ENCODE data around the gene SPATA6L. TPM values are rescaled to one million over a fixed set of nuclear protein-coding genes. Genes with fewer than 3 reads are reported as not detected.

SPATA6L gene
- total RNA-seq, 1 experiment from 2014 or later = 7.1 TPM

- CTCF ChIA-PET = no interaction called here
Measured at GRCh38 chr9:4590430-4591122, 75.7 kb downstream of the SPATA6L start.

GRCh38 chr9:4588721-4589120, 77.6 kb downstream of the SPATA6L start:
- Histone ChIP-seq H3K4me2 (no peak overlapping the region), H4K20me1 (ENCODE audit: insufficient read depth) (no peaks in the 10 kb centered on the region), H3K27me3 (ENCODE audit: insufficient read depth, low read depth) (no peaks in the 10 kb centered on the region), H3K27ac (no peak overlapping the region), H3K4me3 (no peak overlapping the region), H3K9me2 (ENCODE audit: insufficient read depth) (no peaks in the 10 kb centered on the region), H3K4me1 (replicated peaks; ENCODE audit: insufficient read depth) (no peaks in the 10 kb centered on the region), H3K36me3 (ENCODE audit: low read depth) (no peaks in the 10 kb centered on the region), H3K79me2 (ENCODE audit: low read depth) (no peaks in the 10 kb centered on the region), H3K9me3 (ENCODE audit: insufficient read depth, low read depth) (no peaks in the 10 kb centered on the region), H2AFZ (no peak overlapping the region), H3F3A (ENCODE audit: insufficient read depth, low read depth) (no peaks in the 10 kb centered on the region)
- no peak for TF ChIP-seq EZH2 (IDR thresholded peaks at IDR 0.05; ENCODE audit: low read depth)
- TF ChIP-seq CTCF (conservative IDR thresholded peaks at IDR 0.05) = no peak
- CTCF ChIA-PET = no interaction called here
- DNase-seq = no peak
- intact Hi-C loops (cut with micrococcal nuclease; ENCODE audit: unreplicated experiment) = no loop called here
- no TSS peak for BruUV-seq (replicated peaks)
- POLR2A ChIA-PET (ENCODE audit: unreplicated experiment) = no interaction called here

More at GRCh38 chr9:4590430-4591122, 75.7 kb downstream of the SPATA6L start:
- Histone ChIP-seq H3K27ac (no peak overlapping the region), H4K20me1 (ENCODE audit: insufficient read depth) (no peaks in the 10 kb centered on the region), H2AFZ (no peak overlapping the region), H3K4me1 (replicated peaks; ENCODE audit: insufficient read depth) (no peaks in the 10 kb centered on the region), H3K9me3 (ENCODE audit: insufficient read depth, low read depth) (no peaks in the 10 kb centered on the region), H3K4me3 (no peak overlapping the region), H3F3A (ENCODE audit: insufficient read depth, low read depth) (no peaks in the 10 kb centered on the region), H3K27me3 (ENCODE audit: insufficient read depth, low read depth) (no peaks in the 10 kb centered on the region), H3K9me2 (ENCODE audit: insufficient read depth) (no peaks in the 10 kb centered on the region), H3K36me3 (ENCODE audit: low read depth) (no peaks in the 10 kb centered on the region), H3K4me2 (no peak overlapping the region), H3K79me2 (ENCODE audit: low read depth) (no peaks in the 10 kb centered on the region)
- no peak for TF ChIP-seq CTCF (conservative IDR thresholded peaks at IDR 0.05)
- TF ChIP-seq EZH2 (IDR thresholded peaks at IDR 0.05; ENCODE audit: low read depth) = no peak
- intact Hi-C loops (cut with micrococcal nuclease; ENCODE audit: unreplicated experiment) = no loop called here
- BruUV-seq (replicated peaks) = no TSS peak
- POLR2A ChIA-PET (ENCODE audit: unreplicated experiment) = no interaction called here
- no peak for DNase-seq

- no peaks in the 10 kb centered on the region for H3K79me2 ChIP-seq (ENCODE audit: low read depth)
- TF ChIP-seq EZH2 (IDR thresholded peaks at IDR 0.05; ENCODE audit: low read depth) (no peak), CTCF (conservative IDR thresholded peaks at IDR 0.05) (no peak)
- no peaks in the 10 kb centered on the region for H4K20me1 ChIP-seq (ENCODE audit: insufficient read depth)
- intact Hi-C loops (cut with micrococcal nuclease; ENCODE audit: unreplicated experiment) = no loop called here
- H3K27me3 ChIP-seq (ENCODE audit: insufficient read depth, low read depth) = no peaks in the 10 kb centered on the region
- no peaks in the 10 kb centered on the region for H3K4me1 ChIP-seq (replicated peaks; ENCODE audit: insufficient read depth)
- no peaks in the 10 kb centered on the region for H3K36me3 ChIP-seq (ENCODE audit: low read depth)
- no peaks in the 10 kb centered on the region for H3K9me3 ChIP-seq (ENCODE audit: insufficient read depth, low read depth)
- H3K4me3 ChIP-seq = no peak overlapping the region
- H3K27ac ChIP-seq = no peak overlapping the region
- no peaks in the 10 kb centered on the region for H3K9me2 ChIP-seq (ENCODE audit: insufficient read depth)
- no peak overlapping the region for H3K4me2 ChIP-seq
- no TSS peak for BruUV-seq (replicated peaks)
- DNase-seq = no peak
- ChIA-PET POLR2A (ENCODE audit: unreplicated experiment) (no interaction called here), CTCF (no interaction called here)
- no peaks in the 10 kb centered on the region for H3F3A ChIP-seq (ENCODE audit: insufficient read depth, low read depth)
- no peak overlapping the region for H2AFZ ChIP-seq
Measured at GRCh38 chr9:4585135-4585534, 81.1 kb downstream of the SPATA6L start.
